ENCODE measurements around the gene PKP2. TPM values are rescaled to one million over a fixed set of nuclear protein-coding genes. Genes with fewer than 3 reads are reported as not detected.

PKP2 gene
- total RNA-seq, 6 donors from 2014 or later: 2.5 to 14.8 (median 5.5) TPM

- Histone ChIP-seq H3K27me3 (no peaks in the 10 kb centered on the region), H3K36me3 (no peaks in the 10 kb centered on the region), H3K9me3 (no peaks in the 10 kb centered on the region), H3K4me1 (no peaks in the 10 kb centered on the region), H3K27ac (no peak overlapping the region), H3K4me3 (no peak overlapping the region)
- TF ChIP-seq EP300 (IDR thresholded peaks at IDR 0.05) (no peak), CTCF (IDR thresholded peaks at IDR 0.05) (no peak), POLR2AphosphoS5 (IDR thresholded peaks at IDR 0.05) (no peak), POLR2A (IDR thresholded peaks at IDR 0.05) (no peak)
- WGBS, 2 donors: 87 to 90% methylated on average over 1 of the region's 1 CpG
- DNase-seq (no peak), ATAC-seq (ENCODE audit: low FRiP score in 2 of 2) (no peak)
These were observed 6.7 kb upstream of the PKP2 start for GRCh38 chr12:32903318-32903717.

GRCh38 chr12:32902287-32902997 lies 5.9 kb upstream of the PKP2 start:
- Histone ChIP-seq H3K4me1 (peaks cover 0 to 6% (median 4%) of the 10 kb centered on the region in 4 donors), H3K4me3 (no peak overlapping the region), H3K27me3 (no peaks in the 10 kb centered on the region), H3K36me3 (no peaks in the 10 kb centered on the region), H3K9me3 (no peaks in the 10 kb centered on the region), H3K27ac (no peak overlapping the region)
- ATAC-seq (ENCODE audit: low FRiP score in 2 of 2) (no peak), DNase-seq (no peak)
- 84 to 92% methylated on average over 4 of the region's 4 CpGs for WGBS, 2 donors
- TF ChIP-seq EP300 (IDR thresholded peaks at IDR 0.05) (no peak), CTCF (IDR thresholded peaks at IDR 0.05) (no peak), POLR2AphosphoS5 (IDR thresholded peaks at IDR 0.05) (no peak), POLR2A (IDR thresholded peaks at IDR 0.05) (no peak)

GRCh38 chr12:32901553-32901952 lies 5.0 kb upstream of the PKP2 start:
- Histone ChIP-seq H3K9me3 (no peaks in the 10 kb centered on the region), H3K36me3 (no peaks in the 10 kb centered on the region), H3K4me1 (peaks cover 4 to 13% (median 10%) of the 10 kb centered on the region in 4 donors), H3K27me3 (no peaks in the 10 kb centered on the region), H3K4me3 (no peak overlapping the region), H3K27ac (no peak overlapping the region)
- DNase-seq: no peak
- no peak for ATAC-seq (ENCODE audit: low FRiP score in 2 of 2)
- WGBS, 2 donors: 70 to 81% methylated on average over 4 of the region's 4 CpGs
- no peak for TF ChIP-seq POLR2A (IDR thresholded peaks at IDR 0.05)
- TF ChIP-seq EP300 (IDR thresholded peaks at IDR 0.05): no peak
- no peak for TF ChIP-seq POLR2AphosphoS5 (IDR thresholded peaks at IDR 0.05)
- TF ChIP-seq CTCF (IDR thresholded peaks at IDR 0.05): no peak

- H3K4me3 ChIP-seq: no peak overlapping the region
- no peak overlapping the region for H3K27ac ChIP-seq
- no peaks in the 10 kb centered on the region for H3K36me3 ChIP-seq
- H3K27me3 ChIP-seq: peaks cover 0 to 7% (median 0%) of the 10 kb centered on the region in 4 donors
- peaks cover 13 to 33% (median 23%) of the 10 kb centered on the region in 4 donors for H3K4me1 ChIP-seq
- WGBS, 2 donors: 60 to 78% methylated on average over 10 of the region's 10 CpGs
- TF ChIP-seq POLR2A (IDR thresholded peaks at IDR 0.05) (no peak), CTCF (IDR thresholded peaks at IDR 0.05) (no peak), EP300 (IDR thresholded peaks at IDR 0.05) (no peak), POLR2AphosphoS5 (IDR thresholded peaks at IDR 0.05) (no peak)
- H3K9me3 ChIP-seq: no peaks in the 10 kb centered on the region
- DNase-seq: no peak
- ATAC-seq (ENCODE audit: low FRiP score in 2 of 2): peak in 1 of 2 donors; percentile 49
These were observed 1.4 kb upstream of the PKP2 start for GRCh38 chr12:32897687-32898573.
